H1 (cell line): Measurements from ENCODE around the gene GALNT17. TPM values are rescaled to one million over a fixed set of nuclear protein-coding genes. Genes with fewer than 3 reads are reported as not detected.

Experiments
- CTCF ChIA-PET: fragments of 300-600 bp; sonication (Branson Sonifier 250); formaldehyde crosslinking; loops from one replicate; lab custom pipeline; 2021; ENCODE audit not compliant: partially characterized antibody; lab: Charles Lee
- POLR2A ChIA-PET: fragments of 300-600 bp; sonication (Branson Sonifier 250); formaldehyde crosslinking; loops from one replicate; lab custom pipeline; 2021; ENCODE audit warnings: inconsistent platforms; ENCODE audit not compliant: partially characterized antibody; lab: Charles Lee
- DNase-seq, 2 experiments: peaks; one replicate each; pipeline versions ENCODE4 v3.0.0 to v3.0.0-alpha.2; 2010 to 2022; ENCODE audit warnings: low spot score in 2 of 2, low read depth in 1 of 2, mixed read lengths in 1 of 2
- FAIRE-seq: peaks from 2 replicates; lab custom pipeline; 2011; peaks lifted over from hg19 to GRCh38; lab: Jason Lieb, UNC
- H2AFZ ChIP-seq: 2 replicates; pipeline ENCODE4 v1.8.1; 2012; ENCODE audit warnings: low read length, inconsistent platforms
- H2AK5ac ChIP-seq: 2 replicates; pipeline ENCODE4 v1.6.1; 2013; ENCODE audit warnings: low read depth, low read length
- H2BK120ac ChIP-seq: replicated peaks from 2 replicates; pipeline ENCODE3; 2013; ENCODE audit warnings: low read depth, low read length, inconsistent platforms
- H2BK12ac ChIP-seq: 2 replicates; pipeline ENCODE4 v1.6.1; 2013; ENCODE audit warnings: low read depth, low read length
- H2BK15ac ChIP-seq: 2 replicates; pipeline ENCODE4 v1.6.1; 2013; ENCODE audit warnings: low read length
- H2BK20ac ChIP-seq: 2 replicates; pipeline ENCODE4 v1.6.1; 2013; ENCODE audit warnings: low read length
- H2BK5ac ChIP-seq: 2 replicates; pipeline ENCODE4 v1.6.1; 2013; ENCODE audit warnings: low read depth, low read length
- H3K14ac ChIP-seq: 2 replicates; pipeline ENCODE4 v1.6.1; 2013; ENCODE audit warnings: inconsistent platforms; ENCODE audit not compliant: insufficient read length
- H3K18ac ChIP-seq: 2 replicates; pipeline ENCODE4 v1.6.1; 2013; ENCODE audit warnings: low read length; ENCODE audit errors: extremely low read depth
- H3K23ac ChIP-seq: 2 replicates; pipeline ENCODE4 v1.6.1; 2013; ENCODE audit warnings: inconsistent platforms; ENCODE audit not compliant: insufficient read length
- H3K23me2 ChIP-seq: 2 replicates; pipeline ENCODE4 v1.6.1; 2013; ENCODE audit warnings: low read depth, low read length
- H3K27ac ChIP-seq: 2 replicates; pipeline ENCODE4 v1.6.1; 2011; ENCODE audit warnings: low read depth, low read length, inconsistent platforms
- H3K27me3 ChIP-seq, 4 experiments: replicated peaks in 1 of 4; 1 replicate in 1 of 4; 2 replicates in 3 of 4; pipeline versions ENCODE4 v1.6.1 to v1.8.1; 2011 to 2013; ENCODE audit warnings: low read length in 3 of 4, mild to moderate bottlenecking in 3 of 4, inconsistent platforms in 2 of 4, mixed read lengths in 2 of 4, moderate library complexity in 1 of 4; ENCODE audit not compliant: control insufficient read depth in 3 of 4, insufficient read depth in 3 of 4; ENCODE audit errors: extremely low read depth in 1 of 4
- H3K36me3 ChIP-seq, 4 experiments: 2 replicates each; pipeline versions ENCODE4 v1.6.1 to v1.8.1; 2011 to 2013; ENCODE audit warnings: mild to moderate bottlenecking in 4 of 4, low read length in 3 of 4, moderate library complexity in 2 of 4, control low read depth in 1 of 4, inconsistent platforms in 1 of 4; ENCODE audit not compliant: insufficient read depth in 4 of 4, control insufficient read depth in 2 of 4
- H3K4ac ChIP-seq: replicated peaks from 2 replicates; pipeline ENCODE3; 2013; ENCODE audit warnings: low read length, low read depth, mixed read lengths, inconsistent platforms; ENCODE audit not compliant: insufficient read length
- H3K4me1 ChIP-seq, 4 experiments: replicated peaks in 1 of 4; 1 replicate in 1 of 4; 2 replicates in 3 of 4; pipeline versions ENCODE4 v1.6.1 to v1.8.1; 2011 to 2013; ENCODE audit warnings: low read length in 3 of 4, inconsistent platforms in 2 of 4, mixed read lengths in 1 of 4; ENCODE audit not compliant: insufficient read depth in 4 of 4, control insufficient read depth in 3 of 4
- H3K4me2 ChIP-seq, 2 experiments: 2 replicates each; pipeline versions ENCODE4 v1.6.1 to v1.8.1; 2011 to 2013; ENCODE audit warnings: low read depth in 2 of 2, low read length in 2 of 2, control low read depth in 1 of 2, inconsistent platforms in 1 of 2, mild to moderate bottlenecking in 1 of 2; ENCODE audit not compliant: insufficient read depth in 1 of 2
- H3K4me3 ChIP-seq, 4 experiments: fragments of 200-600, 300-600 bp in 1 of 4; sonication (generic), shearing (Covaris generic), sonication (Bioruptor Twin) in 1 of 4; 2 replicates each; pipeline versions ENCODE4 v1.5.1 to v1.8.1; 2011 to 2016; ENCODE audit warnings: low read length in 4 of 4, low read depth in 3 of 4, control low read depth in 2 of 4, inconsistent platforms in 2 of 4, mild to moderate bottlenecking in 2 of 4, mixed read lengths in 1 of 4, moderate library complexity in 1 of 4; ENCODE audit not compliant: insufficient read depth in 2 of 4; ENCODE audit errors: extremely low read depth in 1 of 4
- H3K56ac ChIP-seq: replicated peaks from 2 replicates; pipeline ENCODE3; 2013; ENCODE audit warnings: low read depth, mild to moderate bottlenecking, mixed read lengths, low read length, inconsistent platforms; ENCODE audit not compliant: insufficient read length
- H3K79me1 ChIP-seq: 2 replicates; pipeline ENCODE4 v1.6.1; 2013; ENCODE audit warnings: low read depth, low read length, control low read depth
- H3K79me2 ChIP-seq, 2 experiments: 2 replicates each; pipeline versions ENCODE4 v1.6.1 to v1.8.1; 2012 to 2013; ENCODE audit warnings: low read length in 2 of 2, mild to moderate bottlenecking in 2 of 2, inconsistent platforms in 1 of 2; ENCODE audit not compliant: insufficient read depth in 2 of 2, control insufficient read depth in 1 of 2
- H3K9ac ChIP-seq, 4 experiments: replicated peaks in 1 of 4; 1 replicate in 1 of 4; 2 replicates in 3 of 4; pipeline versions ENCODE4 v1.6.1 to v1.8.1; 2011 to 2013; ENCODE audit warnings: low read depth in 3 of 4, low read length in 3 of 4, control low read depth in 2 of 4, mild to moderate bottlenecking in 2 of 4, moderate library complexity in 2 of 4, inconsistent platforms in 1 of 4; ENCODE audit errors: extremely low read depth in 1 of 4
- H3K9me3 ChIP-seq, 2 experiments: 2 replicates each; pipeline versions ENCODE4 v1.6.1 to v1.8.1; 2012 to 2013; ENCODE audit warnings: mild to moderate bottlenecking in 2 of 2, moderate library complexity in 2 of 2, control low read depth in 1 of 2, inconsistent platforms in 1 of 2, low read depth in 1 of 2, low read length in 1 of 2, mixed read lengths in 1 of 2; ENCODE audit not compliant: insufficient read depth in 2 of 2
- H4K20me1 ChIP-seq, 2 experiments: replicated peaks in 1 of 2; 2 replicates each; pipeline versions ENCODE3 to v1.8.1; 2011 to 2013; ENCODE audit warnings: inconsistent platforms in 2 of 2, low read length in 2 of 2, mild to moderate bottlenecking in 1 of 2; ENCODE audit not compliant: insufficient read depth in 2 of 2, control insufficient read depth in 1 of 2
- H4K5ac ChIP-seq: 2 replicates; pipeline ENCODE4 v1.6.1; 2013; ENCODE audit warnings: low read length, low read depth, mixed read lengths, inconsistent platforms; ENCODE audit not compliant: insufficient read length
- H4K8ac ChIP-seq: 2 replicates; pipeline ENCODE4 v1.8.0; 2013; ENCODE audit warnings: mild to moderate bottlenecking, moderate library complexity, low read length, inconsistent platforms; ENCODE audit not compliant: insufficient read depth; ENCODE audit errors: extremely low read depth
- H4K91ac ChIP-seq: replicated peaks from 2 replicates; pipeline ENCODE3; 2013; ENCODE audit warnings: low read length, mixed read lengths, inconsistent platforms; ENCODE audit not compliant: insufficient read length
- CHD1 ChIP-seq: IDR thresholded peaks from 2 replicates; pipeline ENCODE4 v1.6.1; 2012; ENCODE audit warnings: low read depth, low read length, improper control_type of control experiment
- EGR1 ChIP-seq: IDR thresholded peaks from 2 replicates; pipeline ENCODE4 v1.6.1; 2011; ENCODE audit warnings: low read depth, low read length, borderline replicate concordance
- EZH2 ChIP-seq: fragments of 200-600 bp; sonication (generic); IDR thresholded peaks from 2 replicates; pipeline ENCODE4 v1.7.1; 2012; ENCODE audit warnings: low read depth, mild to moderate bottlenecking, moderate library complexity, low read length, inconsistent platforms; ENCODE audit not compliant: severe bottlenecking
- HDAC2 ChIP-seq, 2 experiments: fragments of 300-600 bp in 1 of 2; sonication (generic) in 1 of 2; IDR thresholded peaks; 2 replicates each; pipeline ENCODE4 v1.6.1; 2011 to 2012; ENCODE audit warnings: low read depth in 2 of 2, low read length in 2 of 2, mild to moderate bottlenecking in 2 of 2, moderate library complexity in 2 of 2, borderline replicate concordance in 1 of 2, inconsistent platforms in 1 of 2
- JUN ChIP-seq: IDR thresholded peaks from 2 replicates; pipeline ENCODE4 v1.6.1; 2011; ENCODE audit warnings: low read depth, mild to moderate bottlenecking, improper control_type of control experiment, low read length
- KDM1A ChIP-seq: fragments of 200-600, 300-600 bp; sonication (generic); IDR thresholded peaks from 2 replicates; pipeline ENCODE4 v1.7.1; 2016; ENCODE audit warnings: mild to moderate bottlenecking, low read length, borderline replicate concordance
- KDM5A ChIP-seq: fragments of 200-600 bp; IDR thresholded peaks from 2 replicates; pipeline ENCODE4 v1.7.1; 2012; ENCODE audit warnings: mild to moderate bottlenecking, low read length, inconsistent platforms, mixed read lengths
- MAFK ChIP-seq: IDR thresholded peaks from 2 replicates; pipeline ENCODE4 v1.6.1; 2012; ENCODE audit warnings: low read depth, mild to moderate bottlenecking, improper control_type of control experiment, low read length
- POLR2A ChIP-seq, 2 experiments: IDR thresholded peaks; 1 replicate in 1 of 2; 2 replicates in 1 of 2; pipeline ENCODE4 v1.6.1; 2011; ENCODE audit warnings: low read depth in 2 of 2, low read length in 2 of 2, mild to moderate bottlenecking in 2 of 2; ENCODE audit errors: control extremely low read depth in 1 of 2
- RNF2 ChIP-seq: fragments of 200-900, 300-1000 bp; sonication (generic); IDR thresholded peaks from 2 replicates; pipeline ENCODE4 v1.7.1; 2016; ENCODE audit warnings: borderline replicate concordance, low read depth, mild to moderate bottlenecking, antibody characterized with exemption, low read length; ENCODE audit not compliant: poor library complexity, severe bottlenecking; ENCODE audit errors: missing control alignments
- SIRT6 ChIP-seq: IDR thresholded peaks from one replicate; pipeline ENCODE4 v1.7.1; 2012; ENCODE audit warnings: low read length, inconsistent platforms
- SIX5 ChIP-seq: IDR thresholded peaks from 2 replicates; pipeline ENCODE4 v1.6.1; 2011; ENCODE audit warnings: mild to moderate bottlenecking, low read depth, low read length
- SP1 ChIP-seq: IDR thresholded peaks from 2 replicates; pipeline ENCODE4 v1.6.1; 2011; ENCODE audit warnings: low read depth, low read length
- TAF7 ChIP-seq: optimal IDR thresholded peaks from 2 replicates; pipeline ENCODE3; 2011; ENCODE audit warnings: low read depth, mild to moderate bottlenecking, inconsistent platforms, low read length, moderate library complexity, borderline replicate concordance
- YY1 ChIP-seq: IDR thresholded peaks from 2 replicates; pipeline ENCODE4 v1.6.1; 2011; ENCODE audit warnings: low read depth, mild to moderate bottlenecking, low read length
- WGBS, 2 experiments: shearing (Covaris generic) in 1 of 2; methylation state at CpG; one replicate each; pipeline versions ENCODE4 v1.1.6 to v1.1.7; 2013 to 2015; ENCODE audit warnings: low lambda C conversion rate in 2 of 2, mixed read lengths in 2 of 2, inconsistent platforms in 1 of 2, low coverage in 1 of 2, missing lambda C conversion rate in 1 of 2; ENCODE audit not compliant: insufficient replicate concordance in 2 of 2, insufficient coverage in 1 of 2, insufficient read length in 1 of 2; ENCODE audit errors: extremely low coverage in 1 of 2, missing lambda C conversion rate in 1 of 2; 5-methylcytosine and 5-hydroxymethylcytosine counted together
- polyA plus RNA-seq, 7 experiments: library from polyadenylated mRNA; depleted of rRNA in 3 of 7; stranded (reverse) in 5 of 7; unstranded in 2 of 7; fragments of >200 nt in 5 of 7; fragments of 200-250 nt in 2 of 7; gene quantifications; 1 replicate in 5 of 7; 2 replicates in 1 of 7; 4 replicates in 1 of 7; pipeline versions ENCODE4 v1.2.1 to v1.2.3, GENCODE V29; 2011 to 2013; ENCODE audit warnings: missing spikeins in 2 of 7, mixed read lengths in 2 of 7
- total RNA-seq: library from RNA; stranded (reverse); fragmentation: NEBNext Ultra II Directional; extraction: Animal tissue kit (Norgen Biotek cat#: 25700); gene quantifications from 2 replicates; pipeline ENCODE4 v1.2.1, GENCODE V29; 2021

The GALNT17 gene
- total and polyA plus RNA-seq, 2 of the 8 experiments (the other 6 are each of a cell fraction or from before 2014, with no cell fraction given) = 37.7 to 47.0 TPM

DNA sequence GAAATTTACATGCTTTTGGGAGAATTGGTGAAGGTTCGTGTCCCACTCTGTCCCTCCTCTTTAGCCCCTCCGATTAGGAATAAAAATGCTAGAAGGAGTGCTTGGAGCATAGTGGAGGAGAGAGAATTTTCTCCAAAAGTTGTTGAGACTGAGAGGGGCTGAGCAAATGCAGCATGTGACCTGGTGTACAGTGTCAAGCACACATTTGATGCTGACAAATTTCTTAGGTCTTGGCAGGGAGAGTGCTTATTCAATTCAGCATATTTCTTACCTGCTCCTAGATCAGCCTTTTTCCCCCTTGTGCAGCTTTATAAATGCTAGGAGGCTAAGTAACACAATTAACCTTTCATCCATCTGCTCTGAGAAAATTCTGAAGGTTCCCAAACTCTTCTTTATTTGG is 189.0 kb downstream of the GALNT17 start:
- H4K8ac ChIP-seq = no peak overlapping the region
- no peak overlapping the region for H3K4ac ChIP-seq
- ChIA-PET POLR2A (no interaction called here), CTCF (no interaction called here)
- no peak overlapping the region for H2BK15ac ChIP-seq
- no peaks in the 10 kb centered on the region for H3K9me3 ChIP-seq
- H3K23me2 ChIP-seq = no peaks in the 10 kb centered on the region
- no peak overlapping the region for H3K18ac ChIP-seq
- H4K5ac ChIP-seq = no peak overlapping the region
- H3K36me3 ChIP-seq = no peaks in the 10 kb centered on the region
- no peak overlapping the region for H2BK120ac ChIP-seq
- H2BK5ac ChIP-seq = no peak overlapping the region
- no peak overlapping the region for H3K9ac ChIP-seq
- no peak for DNase-seq
- H3K27ac ChIP-seq = no peak overlapping the region
- H3K27me3 ChIP-seq = no peaks in the 10 kb centered on the region
- H4K91ac ChIP-seq = no peak overlapping the region
- no peak overlapping the region for H2AK5ac ChIP-seq
- no peak overlapping the region for H3K14ac ChIP-seq
- H3K79me2 ChIP-seq = peaks cover 0 to 82% of the 10 kb centered on the region in 2 experiments
- peaks cover 4 to 10% (median 7%) of the 10 kb centered on the region in 4 experiments; a peak in 6 of 7 replicates for H3K4me1 ChIP-seq
- FAIRE-seq = no peak
- H3K56ac ChIP-seq = no peak overlapping the region
- H4K20me1 ChIP-seq = no peaks in the 10 kb centered on the region
- H3K4me2 ChIP-seq = no peak overlapping the region
- H3K23ac ChIP-seq = no peak overlapping the region
- WGBS, 2 experiments = 73% methylated on average over 2 of the region's 2 CpGs; no CpG with 5 or more reads in 1 of the 2 experiments
- H3K4me3 ChIP-seq = no peak overlapping the region
- H3K79me1 ChIP-seq = peaks cover 11% of the 10 kb centered on the region; the same call in 1 of the 2 replicates
- no peak overlapping the region for H2AFZ ChIP-seq
- H2BK20ac ChIP-seq = no peak overlapping the region
- no peak overlapping the region for H2BK12ac ChIP-seq
- no peak for TF ChIP-seq RNF2
- TF ChIP-seq KDM1A = no peak
- TF ChIP-seq SIRT6 = no peak
- TF ChIP-seq KDM5A = no peak
- TF ChIP-seq SP1 = no peak
- no peak for TF ChIP-seq HDAC2 (IDR thresholded peaks at IDR 0.05; ENCODE audit: borderline replicate concordance in 1 of 2, low read depth in 2 of 2, low read length in 2 of 2)
- no peak for TF ChIP-seq YY1
- no peak for TF ChIP-seq MAFK
- TF ChIP-seq TAF7 = no peak
- TF ChIP-seq SIX5 = no peak
- TF ChIP-seq JUN = no peak
- no peak for TF ChIP-seq CHD1
- no peak for TF ChIP-seq POLR2A (IDR thresholded peaks at IDR 0.05; ENCODE audit: control extremely low read depth in 1 of 2, low read depth in 2 of 2, low read length in 2 of 2)
- TF ChIP-seq EZH2 = no peak
- TF ChIP-seq EGR1 = no peak
